Liver (tissue), 9 donors: ENCODE measurements around the gene ZNRF2. TPM values are rescaled to one million over a fixed set of nuclear protein-coding genes. Genes with fewer than 3 reads are reported as not detected.

ENCODE experiments used
- DNase-seq: peaks from one replicate; pipeline ENCODE4 v3.0.0-alpha.2; 2017; ENCODE audit warnings: low spot score
- H3K27ac ChIP-seq, 2 donors: one replicate each; pipeline ENCODE4 v1.7.0; 2013; ENCODE audit warnings: inconsistent platforms in 2 of 2, low read length in 2 of 2, control low read depth in 1 of 2, low read depth in 1 of 2, mild to moderate bottlenecking in 1 of 2
- H3K27me3 ChIP-seq, 4 donors: one replicate each; pipeline versions ENCODE4 v1.6.1 to v1.7.0; 2013; ENCODE audit warnings: low read length in 3 of 4, inconsistent platforms in 1 of 4, mild to moderate bottlenecking in 1 of 4, moderate library complexity in 1 of 4; ENCODE audit not compliant: control insufficient read depth in 4 of 4, insufficient read depth in 4 of 4
- H3K36me3 ChIP-seq, 4 donors: one replicate each; pipeline versions ENCODE4 v1.6.1 to v1.7.0; 2013; ENCODE audit warnings: low read length in 3 of 4, mild to moderate bottlenecking in 3 of 4, low read depth in 1 of 4, moderate library complexity in 1 of 4; ENCODE audit not compliant: control insufficient read depth in 4 of 4, insufficient read depth in 3 of 4
- H3K4me1 ChIP-seq, 4 donors: one replicate each; pipeline versions ENCODE4 v1.6.1 to v1.7.0; 2013; ENCODE audit warnings: low read length in 3 of 4, mild to moderate bottlenecking in 3 of 4, moderate library complexity in 1 of 4; ENCODE audit not compliant: control insufficient read depth in 4 of 4, insufficient read depth in 4 of 4
- H3K4me3 ChIP-seq, 3 donors: one replicate each; pipeline versions ENCODE4 v1.6.1 to v1.7.0; 2013; ENCODE audit warnings: low read length in 3 of 3, control low read depth in 1 of 3, low read depth in 1 of 3, mild to moderate bottlenecking in 1 of 3
- H3K9ac ChIP-seq, 2 donors: one replicate each; pipeline ENCODE4 v1.7.0; 2013; ENCODE audit warnings: low read length in 2 of 2, mild to moderate bottlenecking in 2 of 2, moderate library complexity in 2 of 2, control low read depth in 1 of 2, low read depth in 1 of 2
- H3K9me3 ChIP-seq, 4 donors: one replicate each; pipeline versions ENCODE4 v1.6.1 to v1.7.0; 2013; ENCODE audit warnings: low read length in 3 of 4; ENCODE audit not compliant: control insufficient read depth in 4 of 4
- EGR1 ChIP-seq, 2 donors: IDR thresholded peaks; 2 replicates each; pipeline ENCODE4 v1.6.1; 2016 to 2018; ENCODE audit warnings: antibody characterized with exemption in 2 of 2, low read depth in 2 of 2
- FOXA1 ChIP-seq: IDR thresholded peaks from 2 replicates; pipeline ENCODE4 v1.6.1; 2016; ENCODE audit warnings: antibody characterized with exemption
- GABPA ChIP-seq, 2 donors: IDR thresholded peaks in 1 of 2; conservative IDR thresholded peaks in 1 of 2; 2 replicates each; pipeline ENCODE4 v1.6.1; 2016; ENCODE audit warnings: antibody characterized with exemption in 2 of 2, mild to moderate bottlenecking in 1 of 2, moderate library complexity in 1 of 2
- HNF4A ChIP-seq, 2 donors: conservative IDR thresholded peaks; 2 replicates each; pipeline ENCODE4 v1.6.1; 2016; ENCODE audit warnings: antibody characterized with exemption in 2 of 2, mild to moderate bottlenecking in 2 of 2
- JUND ChIP-seq, 2 donors: IDR thresholded peaks; 2 replicates each; pipeline ENCODE4 v1.6.1; 2016; ENCODE audit warnings: antibody characterized with exemption in 2 of 2
- NR2F2 ChIP-seq: IDR thresholded peaks from 2 replicates; pipeline ENCODE4 v1.6.1; 2016; ENCODE audit warnings: antibody characterized with exemption
- RAD21 ChIP-seq, 2 donors: IDR thresholded peaks; 2 replicates each; pipeline ENCODE4 v1.6.1; 2016; ENCODE audit warnings: antibody characterized with exemption in 2 of 2, mild to moderate bottlenecking in 2 of 2
- RXRA ChIP-seq, 2 donors: IDR thresholded peaks; 2 replicates each; pipeline ENCODE4 v1.6.1; 2017 to 2018; ENCODE audit warnings: antibody characterized with exemption in 2 of 2, mild to moderate bottlenecking in 1 of 2
- SP1 ChIP-seq: IDR thresholded peaks from 2 replicates; pipeline ENCODE4 v1.6.1; 2018; ENCODE audit warnings: antibody characterized with exemption, mild to moderate bottlenecking
- WGBS: extraction: QIAGEN DNeasy Blood & Tissue Kit; methylation state at CpG from one replicate; pipeline ENCODE4 v1.1.7; 2013; 5-methylcytosine and 5-hydroxymethylcytosine counted together
- polyA plus RNA-seq, 2 donors: library from polyadenylated mRNA; stranded (reverse) in 1 of 2; unstranded in 1 of 2; fragments of 200-250 nt in 1 of 2; fragments of >200 nt in 1 of 2; fragmentation: Nextera tagmentation in 1 of 2; extraction: Ambion mirVana in 1 of 2; gene quantifications; one replicate each; pipeline versions ENCODE4 v1.2.1 to v1.2.3, GENCODE V29; 2013 to 2015
- total RNA-seq, 2 donors: library from RNA; depleted of rRNA; stranded (reverse); fragments of >200 nt; gene quantifications; one replicate each; pipeline ENCODE4 v1.2.3, GENCODE V29; 2014
- TF ChIP-seq, protein P1 (sequence below): IDR thresholded peaks from 2 replicates; pipeline ENCODE4 v1.6.1; 2016; ENCODE audit warnings: antibody characterized with exemption
- TF ChIP-seq, protein P2 (sequence below): IDR thresholded peaks from 2 replicates; pipeline ENCODE4 v1.6.1; 2016; ENCODE audit warnings: antibody characterized with exemption, mild to moderate bottlenecking
- donor health status: healthy.
- donor health status: healthy.
- donor health status: healthy.
- donor health status: healthy.
- donor health status: healthy.

The ZNRF2 gene
- total and polyA plus RNA-seq, 4 donors: 6.9 to 30.0 (median 12.7) TPM

DNA sequence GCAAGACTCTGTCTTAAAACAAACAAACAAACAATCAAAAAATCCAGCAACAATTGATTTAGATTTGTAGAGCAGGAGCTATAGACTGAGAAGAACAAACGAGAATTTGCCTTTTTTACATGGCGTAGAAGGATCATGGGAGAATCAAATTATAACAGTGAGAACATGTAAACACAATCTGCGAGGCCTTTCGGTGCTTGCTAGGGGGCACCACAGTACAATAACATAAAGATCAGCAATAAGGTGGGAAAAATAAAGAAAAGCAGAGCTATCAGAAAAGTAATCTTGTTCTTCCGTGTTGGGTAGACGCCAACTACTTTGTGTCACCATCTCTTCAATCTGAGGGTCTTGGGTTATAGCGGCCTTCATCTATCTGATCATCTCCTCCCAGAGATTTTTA is 112.0 kb downstream of the ZNRF2 start:
- no peaks in the 10 kb centered on the region for H3K4me1 ChIP-seq
- H3K27ac ChIP-seq: no peak overlapping the region
- no peaks in the 10 kb centered on the region for H3K9me3 ChIP-seq
- H3K4me3 ChIP-seq: no peak overlapping the region
- DNase-seq: no peak
- no peaks in the 10 kb centered on the region for H3K27me3 ChIP-seq
- TF ChIP-seq RAD21 (IDR thresholded peaks at IDR 0.05) (peak in 1 of 2 donors; percentile 28), GABPA (IDR thresholded peaks at IDR 0.05 in 1 of 2, conservative IDR thresholded peaks at IDR 0.05 in 1 of 2) (no peak)
- 89% methylated on average over 7 of the region's 7 CpGs for WGBS
- no peaks in the 10 kb centered on the region for H3K36me3 ChIP-seq
- no peak overlapping the region for H3K9ac ChIP-seq

DNA sequence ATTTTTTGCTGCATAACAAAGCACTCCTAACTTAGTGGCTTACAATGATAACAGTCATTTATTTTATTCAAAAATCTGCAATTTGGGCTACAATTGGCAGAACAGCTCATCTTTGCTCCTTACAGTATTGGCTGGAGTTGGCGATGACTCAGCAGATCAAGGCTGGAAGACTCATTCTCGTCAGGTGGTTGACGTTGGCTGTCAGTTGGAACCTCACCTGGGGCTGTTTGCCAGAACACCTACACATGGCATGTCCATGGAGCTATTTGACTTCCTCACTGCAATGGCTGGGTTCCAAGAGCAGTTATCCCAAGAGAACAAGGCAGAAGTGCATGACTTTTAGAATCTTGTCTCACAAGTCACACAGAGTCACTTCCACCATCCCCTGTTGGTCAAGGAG is 119.1 kb downstream of the ZNRF2 start:
- DNase-seq: no peak
- no peaks in the 10 kb centered on the region for H3K27me3 ChIP-seq
- peak in 1 of 2 donors; percentile 17 for TF ChIP-seq HNF4A (conservative IDR thresholded peaks at IDR 0.05)
- no peak for TF ChIP-seq RAD21 (IDR thresholded peaks at IDR 0.05)
- TF ChIP-seq RXRA (IDR thresholded peaks at IDR 0.05): peak in 1 of 2 donors; percentile 36
- TF ChIP-seq, protein P1, sequence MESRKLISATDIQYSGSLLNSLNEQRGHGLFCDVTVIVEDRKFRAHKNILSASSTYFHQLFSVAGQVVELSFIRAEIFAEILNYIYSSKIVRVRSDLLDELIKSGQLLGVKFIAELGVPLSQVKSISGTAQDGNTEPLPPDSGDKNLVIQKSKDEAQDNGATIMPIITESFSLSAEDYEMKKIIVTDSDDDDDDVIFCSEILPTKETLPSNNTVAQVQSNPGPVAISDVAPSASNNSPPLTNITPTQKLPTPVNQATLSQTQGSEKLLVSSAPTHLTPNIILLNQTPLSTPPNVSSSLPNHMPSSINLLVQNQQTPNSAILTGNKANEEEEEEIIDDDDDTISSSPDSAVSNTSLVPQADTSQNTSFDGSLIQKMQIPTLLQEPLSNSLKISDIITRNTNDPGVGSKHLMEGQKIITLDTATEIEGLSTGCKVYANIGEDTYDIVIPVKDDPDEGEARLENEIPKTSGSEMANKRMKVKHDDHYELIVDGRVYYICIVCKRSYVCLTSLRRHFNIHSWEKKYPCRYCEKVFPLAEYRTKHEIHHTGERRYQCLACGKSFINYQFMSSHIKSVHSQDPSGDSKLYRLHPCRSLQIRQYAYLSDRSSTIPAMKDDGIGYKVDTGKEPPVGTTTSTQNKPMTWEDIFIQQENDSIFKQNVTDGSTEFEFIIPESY: no peak
- TF ChIP-seq NR2F2: no peak
- peak in 1 of 2 donors; percentile 25 for TF ChIP-seq JUND (IDR thresholded peaks at IDR 0.05)
- WGBS: 52% methylated on average over 3 of the region's 3 CpGs
- no peak overlapping the region for H3K9ac ChIP-seq
- no peak overlapping the region for H3K27ac ChIP-seq
- H3K9me3 ChIP-seq: no peaks in the 10 kb centered on the region
- H3K4me1 ChIP-seq: peaks cover 0 to 2% (median 0%) of the 10 kb centered on the region in 4 donors
- H3K36me3 ChIP-seq: peaks cover 0 to 4% (median 2%) of the 10 kb centered on the region in 4 donors
- no peak overlapping the region for H3K4me3 ChIP-seq

DNA sequence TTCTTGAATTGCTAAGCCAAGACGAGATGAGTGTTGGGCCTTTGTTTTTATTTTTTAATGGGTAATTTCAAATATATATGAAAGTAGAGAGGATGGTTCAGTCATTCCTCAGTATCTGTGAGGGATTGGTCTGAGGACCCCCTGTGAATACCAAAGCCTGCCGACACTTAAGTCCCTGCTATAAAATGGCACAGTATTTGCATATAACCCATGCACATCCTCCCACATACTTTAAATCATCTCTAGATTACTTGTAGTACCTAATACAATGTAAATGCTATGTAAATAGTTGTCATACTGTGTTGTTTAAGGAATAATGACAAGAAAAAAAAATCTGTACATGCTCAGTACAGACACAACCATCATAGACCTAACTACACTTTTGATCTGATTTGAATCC is 120.8 kb downstream of the ZNRF2 start:
- Histone ChIP-seq H3K9me3 (no peaks in the 10 kb centered on the region), H3K9ac (no peak overlapping the region), H3K36me3 (peaks cover 0 to 4% (median 2%) of the 10 kb centered on the region in 4 donors), H3K4me3 (no peak overlapping the region), H3K4me1 (peaks cover 0 to 2% (median 0%) of the 10 kb centered on the region in 4 donors), H3K27me3 (no peaks in the 10 kb centered on the region), H3K27ac (no peak overlapping the region)
- no peak for TF ChIP-seq EGR1 (IDR thresholded peaks at IDR 0.05; ENCODE audit: low read depth in 2 of 2)
- DNase-seq: no peak
- 97% methylated on average over 2 of the region's 2 CpGs for WGBS

DNA sequence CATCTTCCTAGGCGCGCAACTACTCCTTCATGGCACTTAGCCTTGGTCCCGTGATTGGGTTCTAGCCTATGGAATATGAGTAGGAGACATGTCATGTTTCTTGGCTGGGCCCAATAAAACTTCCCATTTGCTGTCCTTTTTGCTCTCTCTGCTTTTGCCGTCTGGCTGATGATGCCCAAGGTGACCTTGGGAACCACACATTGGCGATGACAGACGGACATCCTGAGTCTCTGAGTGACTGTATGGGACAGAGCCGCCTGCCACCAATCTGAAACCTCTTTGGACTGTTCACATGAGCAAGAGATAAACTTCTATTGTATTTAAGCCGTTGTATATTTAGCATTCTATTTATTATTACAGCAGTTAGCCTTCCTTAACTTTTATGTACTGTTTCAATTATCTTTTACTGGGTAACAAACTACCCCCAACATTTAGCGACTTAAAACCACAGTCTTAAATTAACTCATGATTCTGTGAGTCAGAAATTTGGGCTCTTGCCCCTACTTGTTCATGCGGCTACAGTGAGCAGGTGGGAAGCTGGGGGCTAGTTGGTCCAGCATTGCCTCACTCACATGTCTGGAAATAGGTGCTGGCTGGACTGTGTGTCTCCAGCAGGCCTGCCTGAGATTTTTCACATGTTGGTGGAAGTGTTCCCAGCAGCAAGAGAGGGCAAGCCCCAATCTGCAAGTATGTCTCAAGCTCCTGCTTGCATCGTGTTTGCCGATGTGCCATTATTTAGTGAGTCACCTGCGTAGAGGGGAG is 122.4 kb downstream of the ZNRF2 start:
- Histone ChIP-seq H3K4me1 (peaks cover 0 to 3% (median under 1%) of the 10 kb centered on the region in 4 donors), H3K4me3 (no peak overlapping the region), H3K9me3 (no peaks in the 10 kb centered on the region), H3K27ac (no peak overlapping the region), H3K9ac (no peak overlapping the region), H3K36me3 (peaks cover 0 to 4% (median 2%) of the 10 kb centered on the region in 4 donors), H3K27me3 (no peaks in the 10 kb centered on the region)
- TF ChIP-seq FOXA1 (no peak), SP1 (no peak), GABPA (IDR thresholded peaks at IDR 0.05 in 1 of 2, conservative IDR thresholded peaks at IDR 0.05 in 1 of 2) (no peak), JUND (IDR thresholded peaks at IDR 0.05) (no peak), EGR1 (IDR thresholded peaks at IDR 0.05; ENCODE audit: low read depth in 2 of 2) (no peak), RXRA (IDR thresholded peaks at IDR 0.05) (no peak)
- TF ChIP-seq, protein P2, sequence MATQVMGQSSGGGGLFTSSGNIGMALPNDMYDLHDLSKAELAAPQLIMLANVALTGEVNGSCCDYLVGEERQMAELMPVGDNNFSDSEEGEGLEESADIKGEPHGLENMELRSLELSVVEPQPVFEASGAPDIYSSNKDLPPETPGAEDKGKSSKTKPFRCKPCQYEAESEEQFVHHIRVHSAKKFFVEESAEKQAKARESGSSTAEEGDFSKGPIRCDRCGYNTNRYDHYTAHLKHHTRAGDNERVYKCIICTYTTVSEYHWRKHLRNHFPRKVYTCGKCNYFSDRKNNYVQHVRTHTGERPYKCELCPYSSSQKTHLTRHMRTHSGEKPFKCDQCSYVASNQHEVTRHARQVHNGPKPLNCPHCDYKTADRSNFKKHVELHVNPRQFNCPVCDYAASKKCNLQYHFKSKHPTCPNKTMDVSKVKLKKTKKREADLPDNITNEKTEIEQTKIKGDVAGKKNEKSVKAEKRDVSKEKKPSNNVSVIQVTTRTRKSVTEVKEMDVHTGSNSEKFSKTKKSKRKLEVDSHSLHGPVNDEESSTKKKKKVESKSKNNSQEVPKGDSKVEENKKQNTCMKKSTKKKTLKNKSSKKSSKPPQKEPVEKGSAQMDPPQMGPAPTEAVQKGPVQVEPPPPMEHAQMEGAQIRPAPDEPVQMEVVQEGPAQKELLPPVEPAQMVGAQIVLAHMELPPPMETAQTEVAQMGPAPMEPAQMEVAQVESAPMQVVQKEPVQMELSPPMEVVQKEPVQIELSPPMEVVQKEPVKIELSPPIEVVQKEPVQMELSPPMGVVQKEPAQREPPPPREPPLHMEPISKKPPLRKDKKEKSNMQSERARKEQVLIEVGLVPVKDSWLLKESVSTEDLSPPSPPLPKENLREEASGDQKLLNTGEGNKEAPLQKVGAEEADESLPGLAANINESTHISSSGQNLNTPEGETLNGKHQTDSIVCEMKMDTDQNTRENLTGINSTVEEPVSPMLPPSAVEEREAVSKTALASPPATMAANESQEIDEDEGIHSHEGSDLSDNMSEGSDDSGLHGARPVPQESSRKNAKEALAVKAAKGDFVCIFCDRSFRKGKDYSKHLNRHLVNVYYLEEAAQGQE: no peak
- DNase-seq: no peak
- WGBS: 95% methylated on average over 13 of the region's 13 CpGs
